Activated CD8-positive, alpha-beta T cell treated with anti-CD3 and anti-CD28 coated beads for 36 hours (primary cell): ENCODE measurements around the gene DOCK6. TPM values are rescaled to one million over a fixed set of nuclear protein-coding genes. Genes with fewer than 3 reads are reported as not detected.

Experiments used
- ATAC-seq: fragments of 200-7000 bp; cut with Tn5 transposase; one replicate; pipeline ENCODE4 v1.10.0; 2021; ENCODE audit warnings: mild to moderate bottlenecking, moderate library complexity
- CTCF ChIA-PET: fragments of 350-600 bp; sonication (Branson Sonifier 250); formaldehyde crosslinking; loops from one replicate; lab custom pipeline; 2021; ENCODE audit warnings: antibody characterized with exemption; lab: Charles Lee
- POLR2A ChIA-PET: fragments of 350-600 bp; sonication (Branson Sonifier 250); formaldehyde crosslinking; loops from one replicate; lab custom pipeline; 2021; ENCODE audit warnings: antibody characterized with exemption; lab: Charles Lee
- DNase-seq: peaks from one replicate; pipeline ENCODE4 v3.0.0-alpha.2; 2020
- H3K27ac Mint-ChIP-seq: one replicate; pipeline ENCODE4 v1.8.0; 2021; ENCODE audit warnings: mild to moderate bottlenecking, mixed read lengths
- H3K27me3 Mint-ChIP-seq: one replicate; pipeline ENCODE4 v1.8.0; 2021; ENCODE audit warnings: mixed read lengths
- H3K36me3 Mint-ChIP-seq: one replicate; pipeline ENCODE4 v1.8.0; 2021; ENCODE audit warnings: low read depth, mixed read lengths
- H3K4me1 Mint-ChIP-seq: one replicate; pipeline ENCODE4 v1.8.0; 2021; ENCODE audit warnings: low read depth, mixed read lengths
- H3K4me3 Mint-ChIP-seq: one replicate; pipeline ENCODE4 v1.8.0; 2021; ENCODE audit warnings: mild to moderate bottlenecking, moderate library complexity, mixed read lengths
- H3K9me3 Mint-ChIP-seq: one replicate; pipeline ENCODE4 v1.8.0; 2021; ENCODE audit warnings: mixed read lengths
- CTCF ChIP-seq: fragments of 200-600 bp; IDR thresholded peaks from one replicate; pipeline ENCODE4 v1.8.0; 2022; ENCODE audit warnings: antibody characterized with exemption, mild to moderate bottlenecking
- intact Hi-C: fragments of 100-400 bp; cut with micrococcal nuclease; formaldehyde crosslinking; loops from one replicate; pipeline ENCODE4 v1.10.0; 2022
- total RNA-seq, 2 experiments: library from RNA; stranded (reverse); gene quantifications; one replicate each; pipeline ENCODE4 v1.2.3, GENCODE V29; 2021

The DOCK6 gene
- total RNA-seq, 2 experiments from 2014 or later = 4.5 to 7.9 TPM

DNA sequence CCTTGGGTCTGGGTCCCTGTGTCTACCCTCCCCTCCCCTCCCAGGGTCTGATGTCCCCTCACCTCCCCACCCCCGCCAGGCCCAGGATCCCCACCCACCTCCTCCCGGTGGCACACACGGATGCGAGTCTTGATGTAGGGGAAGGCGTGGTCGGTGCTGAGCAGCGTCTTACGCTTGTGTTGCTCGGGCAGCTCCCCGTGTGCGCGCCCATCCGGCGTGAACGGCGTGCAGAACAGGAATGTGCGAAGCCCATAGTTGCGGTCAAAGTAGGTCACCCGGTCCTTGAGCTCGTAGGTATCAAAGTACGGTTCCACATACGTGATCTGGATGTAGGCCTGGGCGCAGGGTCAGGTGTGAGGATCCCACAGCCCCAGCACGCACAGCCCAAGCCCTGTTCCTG is 60.5 kb downstream of the DOCK6 start:
- Mint-ChIP-seq H3K27ac (no peak overlapping the region), H3K27me3 (peaks cover 2% of the 10 kb centered on the region), H3K9me3 (no peaks in the 10 kb centered on the region), H3K36me3 (no peaks in the 10 kb centered on the region), H3K4me1 (no peaks in the 10 kb centered on the region), H3K4me3 (no peak overlapping the region)
- ATAC-seq (no peak), DNase-seq (no peak)
- ChIA-PET POLR2A (no interaction called here), CTCF (no interaction called here)
- TF ChIP-seq CTCF = no peak
- intact Hi-C loops = loop anchor here (5.0 kb wide), 1 partner anchor 64 kb away; no protein-coding TSS in a partner anchor

GRCh38 chr19:11200931-11201330 is 61.4 kb downstream of the DOCK6 start:
- intact Hi-C loops = loop anchor here (5.0 kb wide), 1 partner anchor 64 kb away; no protein-coding TSS in a partner anchor
- ChIA-PET CTCF (no interaction called here), POLR2A (no interaction called here)
- no peak overlapping the region for H3K4me3 Mint-ChIP-seq
- TF ChIP-seq CTCF = no peak
- no peaks in the 10 kb centered on the region for H3K36me3 Mint-ChIP-seq
- no peaks in the 10 kb centered on the region for H3K9me3 Mint-ChIP-seq
- ATAC-seq (no peak), DNase-seq (no peak)
- no peak overlapping the region for H3K27ac Mint-ChIP-seq
- H3K27me3 Mint-ChIP-seq = peaks cover 8% of the 10 kb centered on the region
- H3K4me1 Mint-ChIP-seq = peaks cover 3% of the 10 kb centered on the region

DNA sequence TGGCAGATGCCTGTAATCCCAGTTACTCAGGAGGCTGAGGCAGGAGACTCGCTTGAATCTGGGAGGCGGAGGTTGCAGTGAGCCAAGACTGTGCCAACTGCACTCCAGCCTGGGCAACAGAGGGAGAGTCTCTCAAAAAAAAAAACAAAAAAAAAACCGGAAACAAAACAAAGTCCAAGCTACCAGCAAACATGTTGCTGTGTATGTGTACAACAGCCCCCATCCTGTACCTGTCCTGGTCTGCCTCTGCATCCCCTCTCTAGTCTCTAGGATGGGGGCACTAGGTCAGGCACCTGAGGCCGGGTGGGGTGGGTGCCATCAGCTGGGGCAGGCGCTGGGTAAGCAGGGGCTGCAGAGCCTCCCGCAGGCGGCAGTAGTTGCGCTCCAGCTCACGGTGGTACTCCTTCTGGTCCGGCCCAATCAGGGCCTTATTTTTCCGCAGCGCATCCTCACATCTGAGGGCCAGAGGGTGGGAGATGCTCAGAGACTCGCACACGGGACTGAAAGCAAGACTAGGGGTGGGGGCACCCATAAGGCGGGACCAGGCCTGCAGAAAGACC is 62.2 kb downstream of the DOCK6 start:
- Mint-ChIP-seq H3K4me3 (no peak overlapping the region), H3K27ac (no peak overlapping the region), H3K36me3 (no peaks in the 10 kb centered on the region), H3K9me3 (no peaks in the 10 kb centered on the region), H3K4me1 (peaks cover 7% of the 10 kb centered on the region), H3K27me3 (peaks cover 12% of the 10 kb centered on the region)
- TF ChIP-seq CTCF = no peak
- intact Hi-C loops = loop anchor here (5.0 kb wide), 1 partner anchor 63 kb away; no protein-coding TSS in a partner anchor
- POLR2A ChIA-PET = no interaction called here
- CTCF ChIA-PET = no interaction called here
- no peak for ATAC-seq
- DNase-seq = no peak

- DNase-seq (no peak), ATAC-seq (no peak)
- Mint-ChIP-seq H3K9me3 (no peaks in the 10 kb centered on the region), H3K27me3 (peaks cover 12% of the 10 kb centered on the region), H3K4me3 (no peak overlapping the region), H3K4me1 (peaks cover 7% of the 10 kb centered on the region), H3K27ac (no peak overlapping the region), H3K36me3 (no peaks in the 10 kb centered on the region)
- TF ChIP-seq CTCF = no peak
- POLR2A ChIA-PET = no interaction called here
- intact Hi-C loops = no loop called here
- CTCF ChIA-PET = interaction anchor here (2.0 kb wide), 1 partner anchor 73 kb away, joined by 6 read pairs; no protein-coding TSS in a partner anchor
Observed at GRCh38 chr19:11199517-11199916, 62.8 kb downstream of the DOCK6 start.

GRCh38 chr19:11198769-11199424 is 63.4 kb downstream of the DOCK6 start:
- ChIA-PET POLR2A (interaction anchor here (0.8 to 1.2 kb wide), 2 partner anchors 19 to 30 kb away, joined by 3 read pairs; no protein-coding TSS in a partner anchor), CTCF (interaction anchor here (2.0 kb wide), 1 partner anchor 73 kb away, joined by 6 read pairs; no protein-coding TSS in a partner anchor)
- Mint-ChIP-seq H3K9me3 (no peaks in the 10 kb centered on the region), H3K27ac (no peak overlapping the region), H3K4me1 (peaks cover 7% of the 10 kb centered on the region), H3K36me3 (no peaks in the 10 kb centered on the region), H3K4me3 (peak overlapping the region; percentile 71), H3K27me3 (peaks cover 12% of the 10 kb centered on the region)
- ATAC-seq (no peak), DNase-seq (no peak)
- intact Hi-C loops = no loop called here
- no peak for TF ChIP-seq CTCF
